Loucy (cell line): ENCODE data around the gene STX10.

Experiments used
- H2AFZ ChIP-seq: fragments of 200-600 bp; sonication (generic); 2 replicates; pipeline ENCODE4 v1.6.0; 2016; ENCODE audit warnings: antibody characterized with exemption, mild to moderate bottlenecking, low read length, moderate library complexity
- H3F3A ChIP-seq: fragments of 200-600 bp; 2 replicates; pipeline ENCODE4 v1.6.0; 2016; ENCODE audit warnings: antibody characterized with exemption, low read depth, mild to moderate bottlenecking
- H3K27me3 ChIP-seq: fragments of 200-600 bp; sonication (generic); 2 replicates; pipeline ENCODE4 v1.6.1; 2014; ENCODE audit warnings: low read length, mild to moderate bottlenecking; ENCODE audit not compliant: insufficient read depth, poor library complexity, severe bottlenecking
- H3K36me3 ChIP-seq: fragments of 200-600 bp; sonication (generic); 2 replicates; pipeline ENCODE4 v1.6.1; 2016; ENCODE audit warnings: low read length; ENCODE audit not compliant: insufficient read depth
- H3K4me1 ChIP-seq: fragments of 200-600 bp; sonication (generic); 2 replicates; pipeline ENCODE4 v1.5.1; 2014; ENCODE audit warnings: low read length, mild to moderate bottlenecking; ENCODE audit not compliant: insufficient read depth, poor library complexity, severe bottlenecking
- H3K4me2 ChIP-seq: fragments of 200-600 bp; sonication (generic); 2 replicates; pipeline ENCODE4 v1.6.0; 2014; ENCODE audit warnings: antibody characterized with exemption, low read length, low read depth, mild to moderate bottlenecking; ENCODE audit not compliant: poor library complexity, severe bottlenecking
- H3K4me3 ChIP-seq: fragments of 200-600 bp; sonication (generic); 2 replicates; pipeline ENCODE4 v1.5.1; 2014; ENCODE audit warnings: low read length, mild to moderate bottlenecking, mixed read lengths; ENCODE audit not compliant: poor library complexity, severe bottlenecking
- H3K79me2 ChIP-seq: fragments of 200-600 bp; sonication (generic); 2 replicates; pipeline ENCODE4 v1.6.1; 2014; ENCODE audit warnings: low read length; ENCODE audit not compliant: insufficient read depth
- H3K9ac ChIP-seq: fragments of 200-600 bp; sonication (generic); 2 replicates; pipeline ENCODE4 v1.6.0; 2014; ENCODE audit warnings: mild to moderate bottlenecking, low read depth, low read length, moderate library complexity; ENCODE audit not compliant: poor library complexity, severe bottlenecking
- H3K9me2 ChIP-seq: fragments of 200-600 bp; sonication (generic); replicated peaks from 2 replicates; pipeline ENCODE4 v1.6.1; 2016; ENCODE audit warnings: low read depth, low read length, mixed read lengths
- H3K9me3 ChIP-seq: fragments of 200-600 bp; sonication (generic); 2 replicates; pipeline ENCODE4 v1.6.1; 2014; ENCODE audit warnings: mild to moderate bottlenecking, antibody characterized with exemption, low read length, low read depth; ENCODE audit not compliant: insufficient read depth
- H4K20me1 ChIP-seq: fragments of 200-600 bp; sonication (generic); 2 replicates; pipeline ENCODE4 v1.6.0; 2014; ENCODE audit warnings: antibody characterized with exemption, low read length, mild to moderate bottlenecking; ENCODE audit not compliant: insufficient read depth, poor library complexity, severe bottlenecking
- CTCF ChIP-seq: fragments of 200-600 bp; sonication (generic); conservative IDR thresholded peaks from 2 replicates; pipeline ENCODE4 v1.5.1; 2014; ENCODE audit warnings: mild to moderate bottlenecking, antibody characterized with exemption, low read length
- EZH2phosphoT487 ChIP-seq: fragments of 200-600 bp; IDR thresholded peaks from 2 replicates; pipeline ENCODE4 v1.6.1; 2018; ENCODE audit warnings: antibody characterized with exemption, mild to moderate bottlenecking, moderate library complexity, borderline replicate concordance

Gene STX10

GRCh38 chr19:13130886-13131490 is 19.2 kb downstream of the STX10 start:
- Histone ChIP-seq H3F3A (no peaks in the 10 kb centered on the region), H3K9ac (no peak overlapping the region), H3K9me3 (no peaks in the 10 kb centered on the region), H3K4me3 (no peak overlapping the region), H3K36me3 (peaks cover 21% of the 10 kb centered on the region; the same call in 1 of the 2 replicates), H3K9me2 (no peaks in the 10 kb centered on the region), H2AFZ (no peak overlapping the region), H3K79me2 (peaks cover 81% of the 10 kb centered on the region), H4K20me1 (peaks cover 53% of the 10 kb centered on the region), H3K4me1 (peaks cover 17% of the 10 kb centered on the region), H3K4me2 (no peak overlapping the region), H3K27me3 (no peaks in the 10 kb centered on the region)
- no peak for TF ChIP-seq EZH2phosphoT487

GRCh38 chr19:13129384-13129783 is 20.8 kb downstream of the STX10 start:
- H3K79me2 ChIP-seq = peaks cover 86% of the 10 kb centered on the region
- H3K4me3 ChIP-seq = no peak overlapping the region
- H2AFZ ChIP-seq = no peak overlapping the region
- H3K4me1 ChIP-seq = peaks cover 17% of the 10 kb centered on the region
- H3K9me3 ChIP-seq = no peaks in the 10 kb centered on the region
- H3K4me2 ChIP-seq = no peak overlapping the region
- TF ChIP-seq CTCF (no peak), EZH2phosphoT487 (no peak)
- no peaks in the 10 kb centered on the region for H3K9me2 ChIP-seq
- H4K20me1 ChIP-seq = peaks cover 54% of the 10 kb centered on the region
- H3K9ac ChIP-seq = no peak overlapping the region
- H3K36me3 ChIP-seq = peaks cover 6% of the 10 kb centered on the region; the same call in 1 of the 2 replicates
- no peaks in the 10 kb centered on the region for H3K27me3 ChIP-seq
- H3F3A ChIP-seq = no peaks in the 10 kb centered on the region

GRCh38 chr19:13128583-13128982 is 21.6 kb downstream of the STX10 start:
- Histone ChIP-seq H3K9ac (no peak overlapping the region), H3K36me3 (peaks cover 6% of the 10 kb centered on the region; the same call in 1 of the 2 replicates), H3K4me1 (peaks cover 17% of the 10 kb centered on the region), H3K27me3 (no peaks in the 10 kb centered on the region), H4K20me1 (peaks cover 57% of the 10 kb centered on the region), H3F3A (no peaks in the 10 kb centered on the region), H3K4me3 (no peak overlapping the region), H3K79me2 (peaks cover 87% of the 10 kb centered on the region), H2AFZ (no peak overlapping the region), H3K9me2 (no peaks in the 10 kb centered on the region), H3K9me3 (no peaks in the 10 kb centered on the region), H3K4me2 (no peak overlapping the region)
- no peak for TF ChIP-seq EZH2phosphoT487
- no peak for TF ChIP-seq CTCF
